Endothelial cell of umbilical vein (primary cell): ENCODE data around the gene CHMP1A.

Source experiments
- EZH2 ChIP-seq: IDR thresholded peaks from 2 replicates; pipeline ENCODE4 v1.6.1; 2012; ENCODE audit warnings: borderline replicate concordance, low read depth, mild to moderate bottlenecking, moderate library complexity, low read length, inconsistent platforms; ENCODE audit not compliant: severe bottlenecking
- POLR2A ChIP-seq: IDR thresholded peaks from 2 replicates; pipeline ENCODE4 v1.6.1; 2012; ENCODE audit warnings: low read depth, mild to moderate bottlenecking, control low read depth, low read length
- POLR2AphosphoS5 ChIP-seq: IDR thresholded peaks from 2 replicates; pipeline ENCODE4 v1.6.1; 2012; ENCODE audit warnings: low read depth, mild to moderate bottlenecking, control low read depth, low read length, moderate library complexity; ENCODE audit not compliant: insufficient read depth
- TF ChIP-seq, protein P1 (sequence below), 2 donors: IDR thresholded peaks; 1 replicate in 1 of 2; 2 replicates in 1 of 2; pipeline ENCODE4 v1.5.1; 2011; ENCODE audit warnings: low read length in 2 of 2, mild to moderate bottlenecking in 2 of 2, moderate library complexity in 2 of 2, control low read depth in 1 of 2, inconsistent platforms in 1 of 2, low read depth in 1 of 2; ENCODE audit not compliant: insufficient read depth in 1 of 2; ENCODE audit errors: extremely low read depth in 1 of 2
- TF ChIP-seq, protein P2 (sequence below): IDR thresholded peaks from 2 replicates; pipeline ENCODE4 v1.6.1; 2011; ENCODE audit not compliant: insufficient read depth, insufficient read length

DNA sequence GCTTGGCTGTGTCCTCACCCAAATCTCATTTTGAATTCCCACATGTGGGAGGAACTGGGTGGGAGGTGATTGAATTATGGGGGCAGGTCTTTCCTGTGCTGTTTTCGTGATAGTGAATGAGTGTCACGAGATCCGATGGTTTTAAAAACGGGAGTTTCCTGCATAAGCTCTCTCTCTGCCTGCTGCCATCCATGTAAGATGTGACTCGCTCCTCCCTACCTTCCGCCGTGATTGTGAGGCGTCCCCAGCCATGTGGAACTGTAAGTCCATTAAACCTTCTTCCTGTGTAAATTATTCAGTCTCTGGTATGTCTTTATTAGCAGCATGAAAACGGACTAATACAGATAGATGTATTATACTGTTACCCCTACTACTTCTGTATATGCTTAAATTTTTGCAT is 3.7 kb upstream of the CHMP1A start:
- TF ChIP-seq POLR2A = no peak
- TF ChIP-seq, protein P1, sequence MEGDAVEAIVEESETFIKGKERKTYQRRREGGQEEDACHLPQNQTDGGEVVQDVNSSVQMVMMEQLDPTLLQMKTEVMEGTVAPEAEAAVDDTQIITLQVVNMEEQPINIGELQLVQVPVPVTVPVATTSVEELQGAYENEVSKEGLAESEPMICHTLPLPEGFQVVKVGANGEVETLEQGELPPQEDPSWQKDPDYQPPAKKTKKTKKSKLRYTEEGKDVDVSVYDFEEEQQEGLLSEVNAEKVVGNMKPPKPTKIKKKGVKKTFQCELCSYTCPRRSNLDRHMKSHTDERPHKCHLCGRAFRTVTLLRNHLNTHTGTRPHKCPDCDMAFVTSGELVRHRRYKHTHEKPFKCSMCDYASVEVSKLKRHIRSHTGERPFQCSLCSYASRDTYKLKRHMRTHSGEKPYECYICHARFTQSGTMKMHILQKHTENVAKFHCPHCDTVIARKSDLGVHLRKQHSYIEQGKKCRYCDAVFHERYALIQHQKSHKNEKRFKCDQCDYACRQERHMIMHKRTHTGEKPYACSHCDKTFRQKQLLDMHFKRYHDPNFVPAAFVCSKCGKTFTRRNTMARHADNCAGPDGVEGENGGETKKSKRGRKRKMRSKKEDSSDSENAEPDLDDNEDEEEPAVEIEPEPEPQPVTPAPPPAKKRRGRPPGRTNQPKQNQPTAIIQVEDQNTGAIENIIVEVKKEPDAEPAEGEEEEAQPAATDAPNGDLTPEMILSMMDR (IDR thresholded peaks at IDR 0.05; ENCODE audit: extremely low read depth in 1 of 2, insufficient read depth in 1 of 2, low read depth in 1 of 2, low read length in 2 of 2) = no peak
- TF ChIP-seq POLR2AphosphoS5 = no peak
- no peak for TF ChIP-seq EZH2
- TF ChIP-seq, protein P2, sequence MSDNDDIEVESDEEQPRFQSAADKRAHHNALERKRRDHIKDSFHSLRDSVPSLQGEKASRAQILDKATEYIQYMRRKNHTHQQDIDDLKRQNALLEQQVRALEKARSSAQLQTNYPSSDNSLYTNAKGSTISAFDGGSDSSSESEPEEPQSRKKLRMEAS = no peak
